ENCODE data around the gene MICU2. TPM values are rescaled to one million over a fixed set of nuclear protein-coding genes. Genes with fewer than 3 reads are reported as not detected.

Gene MICU2
- total and polyA plus RNA-seq, 2 of the 13 experiments (the other 11 are each of a cell fraction or from before 2014, with no cell fraction given), result 31.7 to 42.4 TPM

GRCh38 chr13:21603531-21604448 is at the start of gene MICU2 (continued):
- peak; percentile 95 for TF ChIP-seq ZGPAT (CRISPR knock-in tag; IDR thresholded peaks at IDR 0.05)
- peak; percentile 86 for TF ChIP-seq ZNF329 (CRISPR knock-in tag; IDR thresholded peaks at IDR 0.05; ENCODE audit: low read depth)
- TF ChIP-seq ZNF512B (CRISPR knock-in tag; IDR thresholded peaks at IDR 0.05; ENCODE audit: borderline replicate concordance), result no peak
- TF ChIP-seq SMC3 (IDR thresholded peaks at IDR 0.05; ENCODE audit: low read length), result no peak
- no peak for TF ChIP-seq NR2F2 (IDR thresholded peaks at IDR 0.05; ENCODE audit: borderline replicate concordance, low read depth)
- TF ChIP-seq KLF15 (CRISPR knock-in tag; IDR thresholded peaks at IDR 0.05; ENCODE audit: borderline replicate concordance), result no peak
- peak; percentile 87 for TF ChIP-seq UBTF (CRISPR knock-in tag; IDR thresholded peaks at IDR 0.05)
- no peak for TF ChIP-seq CEBPB (IDR thresholded peaks at IDR 0.05; ENCODE audit: borderline replicate concordance, low read depth, low read length)
- no peak for TF ChIP-seq SNRNP70 (IDR thresholded peaks at IDR 0.05; ENCODE audit: low read depth, low read length)
- TF ChIP-seq KMT2B (CRISPR knock-in tag; IDR thresholded peaks at IDR 0.05), result peak; percentile 69
- TF ChIP-seq HIVEP1 (CRISPR knock-in tag; IDR thresholded peaks at IDR 0.05), result peak; percentile 46; the same call in 1 of the 2 replicates
- TF ChIP-seq GMEB1 (CRISPR knock-in tag; IDR thresholded peaks at IDR 0.05; ENCODE audit: borderline replicate concordance), result peak; percentile 91
- TF ChIP-seq ZNF296 (CRISPR knock-in tag; conservative IDR thresholded peaks at IDR 0.05), result 0 out of 2 replicates have a peak, but pooled peaks have one; percentile 26
- TF ChIP-seq POGK (CRISPR knock-in tag; conservative IDR thresholded peaks at IDR 0.05), result peak; percentile 90
- peak; percentile 82; the same call in 1 of the 2 replicates for TF ChIP-seq ZNF639 (CRISPR knock-in tag; conservative IDR thresholded peaks at IDR 0.05)

All from HepG2 (cell line).